ENCODE results near the gene FBXO48.
"Not testable (repeated sequence)": the region's sequence is repeated elsewhere in the genome, so short reads cannot be mapped to it uniquely, and the experiment has no call there.

Gene FBXO48

GRCh38 chr2:68469935-68470334, 2.8 kb upstream of the FBXO48 start:
- no peak for DNase-seq

DNA sequence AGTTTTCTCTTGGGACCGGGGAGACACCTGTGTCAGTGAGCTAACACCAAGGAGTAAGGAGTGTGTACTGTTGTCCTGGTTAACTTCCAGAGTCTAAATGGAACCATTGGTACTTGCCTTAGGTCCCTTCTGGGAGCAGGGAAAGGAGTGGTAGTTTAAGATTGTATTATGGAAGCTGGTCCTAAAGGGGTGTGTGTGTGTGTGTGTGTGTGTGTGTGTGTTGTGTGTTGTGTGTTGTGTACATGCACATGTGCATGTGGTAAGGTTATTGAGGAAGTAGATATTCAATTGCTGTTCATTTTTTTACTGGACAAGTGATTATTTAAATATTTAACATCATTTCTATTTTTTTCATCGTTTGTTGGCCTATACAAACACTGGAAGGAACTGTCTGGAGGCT, 1.7 kb upstream of the FBXO48 start:
- DNase-seq = no peak

- DNase-seq = no peak
Observed at GRCh38 chr2:68466778-68467076, 367 bp downstream of the FBXO48 start.

- DNase-seq = peak; percentile 37
Observed at GRCh38 chr2:68466361-68466777, 725 bp downstream of the FBXO48 start.

DNA sequence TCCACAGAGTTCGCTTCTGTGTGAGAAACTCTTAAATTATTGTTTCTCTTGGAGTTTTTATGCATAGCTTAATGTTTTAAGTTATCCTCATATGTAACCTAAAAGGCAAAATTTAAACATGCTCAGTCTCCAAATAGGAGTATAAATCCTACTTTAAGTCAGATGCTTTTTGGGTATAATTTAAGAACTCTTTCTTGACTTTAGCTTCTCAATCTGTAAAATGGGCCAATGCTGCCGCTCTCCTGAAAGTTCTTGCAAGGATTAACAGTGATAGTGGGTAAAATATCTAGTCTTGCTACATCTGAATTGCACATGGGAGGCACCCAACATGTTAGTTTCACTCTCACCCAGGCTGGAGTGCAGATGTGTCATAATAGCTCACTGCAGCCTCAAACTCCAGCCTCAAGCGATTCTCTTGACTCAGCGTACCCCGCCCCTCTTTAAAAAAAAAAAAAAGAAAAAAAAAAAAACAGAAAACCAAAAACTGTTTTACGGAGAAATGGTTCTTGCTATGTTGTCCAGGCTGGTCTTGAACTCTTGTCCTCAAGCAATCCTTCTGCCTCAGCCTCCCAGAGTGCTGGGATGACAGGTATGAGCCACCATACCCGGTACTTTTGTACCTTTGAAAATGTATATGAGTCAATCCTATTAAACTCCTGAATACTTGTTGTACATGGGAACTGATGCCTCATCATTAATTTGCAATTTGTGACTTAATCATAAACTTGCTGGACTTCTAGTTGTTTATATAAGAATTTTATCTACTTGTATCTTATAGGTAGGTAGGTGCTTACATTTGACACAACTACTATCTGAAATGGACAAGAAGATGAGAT, 1.8 kb downstream of the FBXO48 start:
- DNase-seq = no peak

- no peak for DNase-seq
Observed at GRCh38 chr2:68464651-68465050, 2.4 kb downstream of the FBXO48 start.

GRCh38 chr2:68463287-68463877, 3.7 kb downstream of the FBXO48 start:
- peak; percentile 73 for DNase-seq

- no peak for DNase-seq
Observed at GRCh38 chr2:68458981-68459380, 8.1 kb downstream of the FBXO48 start.

- DNase-seq = no peak
Observed at GRCh38 chr2:68456198-68456597, 10.9 kb downstream of the FBXO48 start.

DNA sequence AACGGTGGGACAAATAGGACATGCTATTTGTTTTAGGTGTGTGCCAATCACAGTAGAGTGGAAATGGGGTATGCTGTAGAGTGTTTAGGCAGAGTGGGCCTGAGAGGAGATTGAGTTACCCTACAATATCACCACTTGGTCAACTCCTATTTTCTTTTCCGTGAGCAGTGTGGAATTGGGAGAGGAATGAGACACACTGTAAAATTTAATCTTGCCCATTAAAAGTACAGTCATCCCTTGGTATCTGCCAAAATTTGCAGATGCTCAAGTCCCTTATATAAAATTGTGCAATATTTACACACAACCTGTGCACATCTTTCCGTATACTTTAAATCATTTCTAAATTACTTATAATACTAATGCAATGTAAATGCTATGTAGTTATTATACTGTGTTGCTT, 12.4 kb downstream of the FBXO48 start:
- DNase-seq = no peak

DNA sequence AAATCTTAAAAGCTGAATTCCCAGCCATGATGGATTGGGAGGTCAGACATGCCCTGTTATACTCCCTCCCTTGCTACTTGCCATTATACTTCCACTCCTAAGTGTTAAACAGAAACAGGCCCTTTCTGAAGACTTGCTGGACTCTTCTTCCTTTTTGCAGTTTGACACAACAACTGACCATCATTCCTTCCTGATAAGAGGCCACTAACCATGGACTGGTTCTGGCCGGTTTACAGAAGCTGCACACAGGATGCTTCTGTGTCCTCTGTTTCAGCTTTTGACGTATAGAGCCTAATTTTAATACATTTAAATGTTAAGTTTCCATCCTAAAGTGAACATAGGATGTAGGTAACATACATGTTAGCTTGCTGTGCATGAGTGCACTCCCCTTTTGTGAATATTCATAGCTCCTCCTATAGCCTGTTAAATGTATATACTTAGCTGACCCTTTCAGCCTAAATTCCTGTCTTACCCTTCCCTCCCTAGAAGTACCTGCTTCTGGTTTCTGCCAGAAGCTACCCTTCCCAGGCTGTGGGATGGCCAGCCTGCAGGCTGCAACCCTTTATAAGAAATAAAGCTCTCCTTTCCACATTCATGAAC, 13.2 kb downstream of the FBXO48 start:
- DNase-seq = no peak

- peak; percentile 23 for DNase-seq
Observed at GRCh38 chr2:68452158-68452900, 14.8 kb downstream of the FBXO48 start.

DNA sequence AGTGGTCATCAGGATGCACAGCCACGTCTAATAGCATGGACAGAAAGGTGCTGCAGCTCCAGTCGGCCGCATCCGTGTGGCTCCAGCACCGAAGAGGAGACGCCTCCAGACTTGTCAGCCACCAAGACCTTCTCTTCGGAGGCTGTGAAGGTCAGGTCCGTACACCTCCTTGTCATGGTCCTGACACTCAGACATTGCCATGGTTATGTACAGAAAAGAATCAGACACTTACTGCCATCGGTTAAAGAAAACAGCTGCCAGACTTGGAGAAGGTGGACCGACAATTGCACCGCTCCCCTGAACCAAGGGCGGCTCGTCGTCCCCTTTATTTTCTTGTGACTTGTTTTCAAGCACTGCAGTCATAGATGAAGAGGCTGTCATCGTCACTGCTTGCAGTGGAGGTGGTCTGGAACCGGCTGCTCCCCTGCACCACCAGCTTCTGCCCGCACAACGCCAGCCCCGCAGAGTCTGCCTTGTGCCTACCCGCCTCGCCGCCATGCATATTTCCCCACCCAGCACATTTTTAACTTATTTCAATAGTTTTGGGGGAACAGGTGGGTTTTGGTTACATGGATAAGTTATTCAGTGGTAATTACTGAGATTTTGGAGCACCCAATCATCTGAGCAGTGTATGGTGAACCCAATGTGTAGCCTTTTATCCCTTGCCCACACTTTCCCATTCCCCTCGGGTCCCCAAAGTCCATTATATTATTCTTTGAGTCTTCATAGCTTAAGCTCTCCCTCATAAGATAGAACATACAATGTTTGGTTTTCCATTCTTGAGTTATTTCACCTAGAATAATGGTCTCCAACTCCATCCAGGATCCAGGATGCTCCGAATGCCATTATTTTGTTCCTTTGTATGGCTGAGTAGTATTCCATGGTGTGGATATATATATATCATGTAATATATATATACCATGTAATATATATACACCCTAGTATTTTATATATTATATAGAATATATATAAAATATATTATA, 18.1 kb downstream of the FBXO48 start:
- no peak for DNase-seq

- no peak for DNase-seq
Observed at GRCh38 chr2:68447118-68447517, 20.0 kb downstream of the FBXO48 start.

GRCh38 chr2:68446425-68446824, 20.7 kb downstream of the FBXO48 start:
- DNase-seq = not testable (repeated sequence)

DNA sequence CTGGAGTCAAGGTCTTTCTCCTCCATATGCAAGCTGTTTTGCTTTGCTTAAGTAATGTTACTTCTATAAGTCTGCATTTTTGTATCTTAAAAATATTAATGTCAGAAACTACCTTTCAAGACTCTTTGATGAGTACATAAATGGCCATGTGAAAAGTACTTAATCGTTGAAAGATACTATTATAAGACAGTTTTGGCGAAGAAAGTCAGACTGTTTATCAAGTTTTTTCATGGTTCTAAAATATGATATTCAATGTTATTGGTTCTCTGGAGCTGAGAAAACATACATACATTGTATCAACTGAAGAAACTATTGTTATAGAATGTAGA, 25.1 kb downstream of the FBXO48 start:
- no peak for DNase-seq

DNA sequence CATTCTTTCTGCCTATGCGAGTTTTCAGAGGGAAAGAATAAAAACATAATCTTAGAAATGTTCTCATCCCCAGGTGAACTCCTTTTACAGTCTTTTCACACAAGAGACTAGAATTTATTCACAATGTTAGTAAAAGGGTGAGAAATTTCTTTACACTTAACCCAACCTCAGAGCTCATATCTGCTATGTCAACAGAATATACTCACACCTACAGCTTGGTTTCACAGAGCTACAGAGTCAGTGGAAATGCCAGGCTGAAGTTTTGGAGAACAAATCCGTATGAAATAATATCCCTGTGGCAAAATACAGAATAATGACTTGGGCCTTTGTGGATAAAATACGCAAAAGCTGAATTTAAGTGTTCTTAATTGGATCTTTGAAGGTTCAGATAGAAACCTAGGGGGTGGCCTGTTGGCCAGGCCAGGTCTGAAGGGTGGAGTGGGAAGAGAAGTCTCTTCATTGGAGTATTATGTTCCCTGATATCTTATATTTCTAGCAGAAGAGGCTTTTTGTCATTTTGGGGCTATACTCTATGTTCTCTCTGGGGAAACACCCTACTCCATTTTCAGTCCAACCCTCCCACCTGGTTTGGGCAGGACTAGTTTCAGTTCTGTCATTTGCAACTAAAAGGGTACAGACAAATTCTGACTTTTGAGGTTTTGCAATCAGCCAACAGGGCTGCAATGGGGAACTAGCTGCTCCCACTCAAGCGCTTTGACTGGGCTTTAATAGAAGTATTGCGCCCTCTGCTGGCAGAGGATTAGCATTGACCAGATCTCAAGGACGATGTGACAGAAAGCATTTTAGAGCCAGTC, 25.7 kb downstream of the FBXO48 start:
- DNase-seq = peak; percentile 97

- no peak for DNase-seq
Observed at GRCh38 chr2:68438455-68439303, 28.4 kb downstream of the FBXO48 start.

GRCh38 chr2:68436270-68436669, 30.8 kb downstream of the FBXO48 start:
- DNase-seq = no peak

DNA sequence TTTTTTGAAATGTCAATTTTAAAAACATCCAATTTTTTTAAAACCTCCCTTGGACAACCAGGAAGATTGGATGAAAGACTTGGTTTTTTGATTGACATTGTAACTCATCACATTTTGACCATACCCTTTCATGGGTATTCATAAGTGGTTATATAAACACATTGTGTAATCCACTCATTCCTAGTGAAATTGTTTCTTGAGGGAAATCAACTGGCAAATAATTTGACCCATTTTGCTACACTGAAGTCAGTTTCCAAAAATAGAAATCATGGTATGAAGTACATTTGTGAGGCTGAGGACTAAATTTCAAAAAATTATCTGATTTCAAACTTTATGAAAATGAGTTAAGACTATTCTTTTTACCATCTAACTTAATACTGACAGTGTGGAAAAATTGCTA, 31.5 kb downstream of the FBXO48 start:
- DNase-seq = no peak

DNA sequence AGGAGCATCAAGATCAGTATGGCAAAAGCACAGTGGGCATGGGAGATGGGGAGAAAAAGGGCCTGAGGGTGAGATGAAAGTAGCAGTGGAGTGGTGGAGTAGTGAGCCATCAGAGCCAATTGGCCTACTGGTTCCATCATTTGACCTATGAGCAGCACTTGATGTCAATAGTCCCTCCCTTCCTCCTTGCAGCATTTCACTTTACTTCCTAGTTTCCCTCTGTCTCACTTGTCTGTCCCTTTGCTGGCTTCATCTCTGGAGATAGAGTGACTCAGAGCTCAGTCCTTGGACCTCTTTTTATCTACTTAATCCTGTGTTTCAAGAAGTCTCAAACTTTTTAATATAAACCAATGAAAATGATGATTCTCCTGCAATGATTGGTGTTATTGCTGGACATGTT, 32.1 kb downstream of the FBXO48 start:
- no peak for DNase-seq

Data from NCI-H82 (cell line).